ENCODE results near the gene NKX2-1.

The NKX2-1 gene

DNA sequence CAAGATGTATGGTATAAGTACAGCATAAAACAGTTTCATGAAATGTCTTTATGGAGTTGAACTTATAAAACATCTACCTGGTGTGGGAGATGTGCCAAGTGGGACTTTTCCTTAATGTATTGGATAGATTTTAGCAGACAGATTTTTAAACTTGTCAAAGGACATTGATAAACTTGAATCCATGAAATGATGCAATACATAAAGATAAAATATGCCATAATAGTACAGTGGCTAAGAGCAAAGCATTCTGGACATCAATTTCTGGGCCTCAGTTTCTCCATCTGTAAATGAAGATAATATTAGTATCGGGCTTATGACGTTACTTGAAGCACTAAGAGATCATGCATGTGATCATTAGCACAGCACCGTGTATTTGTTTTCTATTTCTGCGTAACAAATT is 45.4 kb downstream of the NKX2-1 start:
- no peak for DNase-seq (ENCODE audit: low read depth)
- H3K4me3 ChIP-seq (ENCODE audit: low read depth, low read length): no peak overlapping the region
- TF ChIP-seq, protein P1, sequence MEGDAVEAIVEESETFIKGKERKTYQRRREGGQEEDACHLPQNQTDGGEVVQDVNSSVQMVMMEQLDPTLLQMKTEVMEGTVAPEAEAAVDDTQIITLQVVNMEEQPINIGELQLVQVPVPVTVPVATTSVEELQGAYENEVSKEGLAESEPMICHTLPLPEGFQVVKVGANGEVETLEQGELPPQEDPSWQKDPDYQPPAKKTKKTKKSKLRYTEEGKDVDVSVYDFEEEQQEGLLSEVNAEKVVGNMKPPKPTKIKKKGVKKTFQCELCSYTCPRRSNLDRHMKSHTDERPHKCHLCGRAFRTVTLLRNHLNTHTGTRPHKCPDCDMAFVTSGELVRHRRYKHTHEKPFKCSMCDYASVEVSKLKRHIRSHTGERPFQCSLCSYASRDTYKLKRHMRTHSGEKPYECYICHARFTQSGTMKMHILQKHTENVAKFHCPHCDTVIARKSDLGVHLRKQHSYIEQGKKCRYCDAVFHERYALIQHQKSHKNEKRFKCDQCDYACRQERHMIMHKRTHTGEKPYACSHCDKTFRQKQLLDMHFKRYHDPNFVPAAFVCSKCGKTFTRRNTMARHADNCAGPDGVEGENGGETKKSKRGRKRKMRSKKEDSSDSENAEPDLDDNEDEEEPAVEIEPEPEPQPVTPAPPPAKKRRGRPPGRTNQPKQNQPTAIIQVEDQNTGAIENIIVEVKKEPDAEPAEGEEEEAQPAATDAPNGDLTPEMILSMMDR (IDR thresholded peaks at IDR 0.05; ENCODE audit: insufficient read depth, low read depth, low read length, missing control alignments): no peak

DNA sequence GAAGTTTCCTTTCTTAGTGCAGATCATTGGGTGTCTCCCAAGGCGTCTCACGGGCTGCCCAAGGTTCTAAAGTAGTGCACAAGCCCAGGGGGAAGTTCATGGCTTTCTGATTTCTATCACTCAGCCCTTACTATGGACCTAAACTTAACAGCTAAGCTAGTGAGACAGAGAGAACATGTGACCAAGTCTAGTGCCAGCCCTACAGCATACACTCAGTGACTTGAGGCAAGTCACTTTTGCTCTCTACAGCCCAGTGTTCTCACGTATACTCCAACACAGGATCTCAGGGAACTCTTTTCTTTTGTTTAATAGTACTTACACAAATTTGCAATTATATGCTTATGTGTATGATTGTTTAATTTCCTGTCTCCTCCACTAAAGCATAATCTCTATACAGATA is 48.6 kb downstream of the NKX2-1 start:
- DNase-seq (ENCODE audit: low read depth): no peak
- no peak overlapping the region for H3K4me3 ChIP-seq (ENCODE audit: low read depth, low read length)

DNA sequence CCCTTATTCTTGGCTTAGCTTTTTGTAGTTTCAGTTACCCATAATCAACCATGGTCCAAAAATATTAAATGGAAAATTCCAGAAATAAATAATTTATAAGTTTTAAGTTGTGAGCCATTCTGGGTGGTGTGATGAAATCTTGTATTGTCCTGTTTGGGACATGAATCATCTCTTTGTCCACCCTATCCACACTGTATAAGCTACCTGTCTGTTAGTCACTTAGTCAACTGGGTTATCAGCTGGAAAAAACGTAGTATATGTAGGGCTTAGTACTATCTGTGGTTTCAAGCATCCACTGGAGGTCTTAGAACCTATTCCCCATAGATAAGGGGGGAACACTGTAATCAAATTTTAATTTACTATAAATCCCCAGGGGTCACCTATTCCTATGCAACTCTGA is 52.7 kb downstream of the NKX2-1 start:
- no peak overlapping the region for H3K4me3 ChIP-seq (ENCODE audit: low read depth, low read length)

More for the DNA sequence above, 48.6 kb downstream of the NKX2-1 start:
- TF ChIP-seq, protein P1 (IDR thresholded peaks at IDR 0.05; ENCODE audit: insufficient read depth, low read depth, low read length, missing control alignments): no peak

More for the DNA sequence above, 52.7 kb downstream of the NKX2-1 start:
- DNase-seq (ENCODE audit: low read depth): no peak
- TF ChIP-seq, protein P1 (IDR thresholded peaks at IDR 0.05; ENCODE audit: insufficient read depth, low read depth, low read length, missing control alignments): no peak
